ENCODE results near the gene IL7R. TPM values are rescaled to one million over a fixed set of nuclear protein-coding genes. Genes with fewer than 3 reads are reported as not detected.

IL7R gene
- total and polyA plus RNA-seq, 2 donors (not counting 3 experiments of a cell fraction or from before 2014, with no cell fraction given) = 1.0 to 1.2 TPM

GRCh38 chr5:35833224-35833623 lies 23.5 kb upstream of the IL7R start:
- Histone ChIP-seq H3K9me1 (replicated peaks; ENCODE audit: control insufficient read depth, extremely low read depth, insufficient read depth, low read length) (no peaks in the 10 kb centered on the region), H3K9me3 (replicated peaks; ENCODE audit: control insufficient read depth, insufficient read depth, low read length) (no peaks in the 10 kb centered on the region), H2AFZ (ENCODE audit: low read depth, low read length) (no peak overlapping the region), H3K79me2 (ENCODE audit: control insufficient read depth, insufficient read depth, low read length) (no peaks in the 10 kb centered on the region), H3K4me2 (ENCODE audit: insufficient read depth, low read length) (no peak overlapping the region), H3K27ac (ENCODE audit: insufficient read depth, low read depth, low read length) (no peak overlapping the region), H3K4me3 (replicated peaks in 1 of 3; ENCODE audit: insufficient read depth in 1 of 3, low read depth in 1 of 3, low read length in 3 of 3) (no peak overlapping the region), H3K27me3 (ENCODE audit: control insufficient read depth in 2 of 2, insufficient read depth in 2 of 2, low read length in 2 of 2) (peaks cover 0 to 2% of the 10 kb centered on the region in 2 experiments), H3K4me1 (ENCODE audit: control insufficient read depth, extremely low read depth, insufficient read depth, low read length) (no peaks in the 10 kb centered on the region), H4K20me1 (replicated peaks; ENCODE audit: control insufficient read depth, extremely low read depth, insufficient read depth, low read length) (no peaks in the 10 kb centered on the region), H3K36me3 (ENCODE audit: control insufficient read depth in 2 of 2, extremely low read depth in 1 of 2, insufficient read depth in 2 of 2, low read length in 2 of 2) (no peaks in the 10 kb centered on the region), H3K9ac (replicated peaks; ENCODE audit: extremely low read depth, insufficient read depth, low read length) (no peak overlapping the region)
- dilution Hi-C loops (cut with MboI; ENCODE audit: extremely low pct_ligation_motif_present, low sequenced_read_pairs) = no loop called here
- DNase-seq (ENCODE audit: low read depth, low spot score) (no peak), FAIRE-seq (no peak)
- BruUV-seq (replicated peaks) = no TSS peak
- intact Hi-C loops (cut with micrococcal nuclease) = no loop called here
- CTCF ChIA-PET = no interaction called here
- TF ChIP-seq POLR2AphosphoS5 (IDR thresholded peaks at IDR 0.05; ENCODE audit: insufficient read depth, low read depth, low read length) = no peak
- TF ChIP-seq, protein P1, sequence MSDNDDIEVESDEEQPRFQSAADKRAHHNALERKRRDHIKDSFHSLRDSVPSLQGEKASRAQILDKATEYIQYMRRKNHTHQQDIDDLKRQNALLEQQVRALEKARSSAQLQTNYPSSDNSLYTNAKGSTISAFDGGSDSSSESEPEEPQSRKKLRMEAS (IDR thresholded peaks at IDR 0.05; ENCODE audit: insufficient read depth, insufficient read length) = no peak
- no peak for TF ChIP-seq FOS (IDR thresholded peaks at IDR 0.05; ENCODE audit: borderline replicate concordance, insufficient read depth, low read length)
- POLR2A ChIA-PET = no interaction called here

GRCh38 chr5:35835796-35836742 lies 20.6 kb upstream of the IL7R start:
- H3K4me3 ChIP-seq (replicated peaks in 1 of 3; ENCODE audit: insufficient read depth in 1 of 3, low read depth in 1 of 3, low read length in 3 of 3) = no peak overlapping the region
- TF ChIP-seq, protein P1 (IDR thresholded peaks at IDR 0.05; ENCODE audit: insufficient read depth, insufficient read length) = no peak
- no peak for TF ChIP-seq POLR2AphosphoS5 (IDR thresholded peaks at IDR 0.05; ENCODE audit: insufficient read depth, low read depth, low read length)
- TF ChIP-seq FOS (IDR thresholded peaks at IDR 0.05; ENCODE audit: borderline replicate concordance, insufficient read depth, low read length) = no peak
- TF ChIP-seq, protein P2, sequence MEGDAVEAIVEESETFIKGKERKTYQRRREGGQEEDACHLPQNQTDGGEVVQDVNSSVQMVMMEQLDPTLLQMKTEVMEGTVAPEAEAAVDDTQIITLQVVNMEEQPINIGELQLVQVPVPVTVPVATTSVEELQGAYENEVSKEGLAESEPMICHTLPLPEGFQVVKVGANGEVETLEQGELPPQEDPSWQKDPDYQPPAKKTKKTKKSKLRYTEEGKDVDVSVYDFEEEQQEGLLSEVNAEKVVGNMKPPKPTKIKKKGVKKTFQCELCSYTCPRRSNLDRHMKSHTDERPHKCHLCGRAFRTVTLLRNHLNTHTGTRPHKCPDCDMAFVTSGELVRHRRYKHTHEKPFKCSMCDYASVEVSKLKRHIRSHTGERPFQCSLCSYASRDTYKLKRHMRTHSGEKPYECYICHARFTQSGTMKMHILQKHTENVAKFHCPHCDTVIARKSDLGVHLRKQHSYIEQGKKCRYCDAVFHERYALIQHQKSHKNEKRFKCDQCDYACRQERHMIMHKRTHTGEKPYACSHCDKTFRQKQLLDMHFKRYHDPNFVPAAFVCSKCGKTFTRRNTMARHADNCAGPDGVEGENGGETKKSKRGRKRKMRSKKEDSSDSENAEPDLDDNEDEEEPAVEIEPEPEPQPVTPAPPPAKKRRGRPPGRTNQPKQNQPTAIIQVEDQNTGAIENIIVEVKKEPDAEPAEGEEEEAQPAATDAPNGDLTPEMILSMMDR (IDR thresholded peaks at IDR 0.05; ENCODE audit: extremely low read depth in 1 of 2, insufficient read depth in 1 of 2, low read depth in 1 of 2, low read length in 2 of 2) = no peak
- TF ChIP-seq GATA2 (IDR thresholded peaks at IDR 0.05; ENCODE audit: insufficient read depth, insufficient read length, low read depth, low read length) = no peak
- no peak for TF ChIP-seq POLR2A (IDR thresholded peaks at IDR 0.05; ENCODE audit: low read depth, low read length)
- no peak for TF ChIP-seq EZH2 (IDR thresholded peaks at IDR 0.05; ENCODE audit: borderline replicate concordance, low read depth, low read length, severe bottlenecking)
- TF ChIP-seq JUN (IDR thresholded peaks at IDR 0.05; ENCODE audit: borderline replicate concordance, insufficient read depth, insufficient read length, low read depth) = no peak
- H3K79me2 ChIP-seq (ENCODE audit: control insufficient read depth, insufficient read depth, low read length) = no peaks in the 10 kb centered on the region
- no peaks in the 10 kb centered on the region for H3K9me3 ChIP-seq (replicated peaks; ENCODE audit: control insufficient read depth, insufficient read depth, low read length)
- H3K27ac ChIP-seq (ENCODE audit: insufficient read depth, low read depth, low read length) = no peak overlapping the region
- ChIA-PET POLR2A (no interaction called here), CTCF (interaction anchor here (1.7 kb wide), 1 partner anchor 9 kb away, joined by 4 read pairs; no protein-coding TSS in a partner anchor)
- H3K9ac ChIP-seq (replicated peaks; ENCODE audit: extremely low read depth, insufficient read depth, low read length) = no peak overlapping the region
- H3K27me3 ChIP-seq (ENCODE audit: control insufficient read depth in 2 of 2, insufficient read depth in 2 of 2, low read length in 2 of 2) = peaks cover 0 to 2% of the 10 kb centered on the region in 2 experiments
- FAIRE-seq (no peak), DNase-seq (ENCODE audit: low read depth, low spot score) (no peak)
- H3K4me1 ChIP-seq (ENCODE audit: control insufficient read depth, extremely low read depth, insufficient read depth, low read length) = no peaks in the 10 kb centered on the region
- dilution Hi-C loops (cut with MboI; ENCODE audit: extremely low pct_ligation_motif_present, low sequenced_read_pairs) = no loop called here
- BruUV-seq (replicated peaks) = no TSS peak
- H4K20me1 ChIP-seq (replicated peaks; ENCODE audit: control insufficient read depth, extremely low read depth, insufficient read depth, low read length) = no peaks in the 10 kb centered on the region
- no peaks in the 10 kb centered on the region for H3K36me3 ChIP-seq (ENCODE audit: control insufficient read depth in 2 of 2, extremely low read depth in 1 of 2, insufficient read depth in 2 of 2, low read length in 2 of 2)
- no peak overlapping the region for H2AFZ ChIP-seq (ENCODE audit: low read depth, low read length)
- H3K4me2 ChIP-seq (ENCODE audit: insufficient read depth, low read length) = no peak overlapping the region
- intact Hi-C loops (cut with micrococcal nuclease) = no loop called here
- no peaks in the 10 kb centered on the region for H3K9me1 ChIP-seq (replicated peaks; ENCODE audit: control insufficient read depth, extremely low read depth, insufficient read depth, low read length)

Measured in endothelial cell of umbilical vein (primary cell).